ENCODE data around the gene CYLD.
A peak's percentile ranks its signal among the peaks of the same experiment; 100 is the strongest.

Gene CYLD

GRCh38 chr16:50778284-50779163, 36.6 kb downstream of the CYLD start:
- DNase-seq (ENCODE audit: low read depth in 2 of 2), result no peak

- DNase-seq (ENCODE audit: low read depth in 2 of 2), result no peak
Observed at GRCh38 chr16:50781043-50781442, 39.2 kb downstream of the CYLD start.

GRCh38 chr16:50781518-50781917, 39.6 kb downstream of the CYLD start:
- DNase-seq (ENCODE audit: low read depth in 2 of 2), result no peak

- DNase-seq (ENCODE audit: low read depth in 2 of 2), result no peak
Observed at GRCh38 chr16:50789757-50790156, 47.9 kb downstream of the CYLD start.

- DNase-seq (ENCODE audit: low read depth in 2 of 2), result no peak
Observed at GRCh38 chr16:50791522-50791921, 49.6 kb downstream of the CYLD start.

- DNase-seq (ENCODE audit: low read depth in 2 of 2), result no peak
Observed at GRCh38 chr16:50796829-50797228, 54.9 kb downstream of the CYLD start.

GRCh38 chr16:50797456-50797855, 55.6 kb downstream of the CYLD start:
- DNase-seq (ENCODE audit: low read depth in 2 of 2), result no peak

- no peak for DNase-seq (ENCODE audit: low read depth in 2 of 2)
Observed at GRCh38 chr16:50800074-50800473, 58.2 kb downstream of the CYLD start.

GRCh38 chr16:50801036-50801435, 59.1 kb downstream of the CYLD start:
- DNase-seq (ENCODE audit: low read depth in 2 of 2), result no peak

GRCh38 chr16:50802000-50802399, 60.1 kb downstream of the CYLD start:
- no peak for DNase-seq (ENCODE audit: low read depth in 2 of 2)

GRCh38 chr16:50802961-50803360, 61.1 kb downstream of the CYLD start:
- no peak for DNase-seq (ENCODE audit: low read depth in 2 of 2)

- no peak for DNase-seq (ENCODE audit: low read depth in 2 of 2)
Observed at GRCh38 chr16:50804290-50804907, 62.5 kb downstream of the CYLD start.

GRCh38 chr16:50806099-50807062, 64.5 kb downstream of the CYLD start:
- DNase-seq (ENCODE audit: low read depth in 2 of 2), result peak; percentile 61 to 67

- DNase-seq (ENCODE audit: low read depth in 2 of 2), result no peak
Observed at GRCh38 chr16:50808929-50809538, 67.1 kb downstream of the CYLD start.

- DNase-seq (ENCODE audit: low read depth in 2 of 2), result no peak
Observed at GRCh38 chr16:50809561-50809960, 67.7 kb downstream of the CYLD start.

GRCh38 chr16:50810241-50810965, 68.5 kb downstream of the CYLD start:
- DNase-seq (ENCODE audit: low read depth in 2 of 2), result no peak

- no peak for DNase-seq (ENCODE audit: low read depth in 2 of 2)
Observed at GRCh38 chr16:50812046-50812445, 70.2 kb downstream of the CYLD start.

GRCh38 chr16:50812876-50813466, 71.1 kb downstream of the CYLD start:
- DNase-seq (ENCODE audit: low read depth in 2 of 2), result no peak

- DNase-seq (ENCODE audit: low read depth in 2 of 2), result no peak
Observed at GRCh38 chr16:50814052-50814451, 72.2 kb downstream of the CYLD start.

- no peak for DNase-seq (ENCODE audit: low read depth in 2 of 2)
Observed at GRCh38 chr16:50814541-50814940, 72.7 kb downstream of the CYLD start.

GRCh38 chr16:50815382-50815781, 73.5 kb downstream of the CYLD start:
- DNase-seq (ENCODE audit: low read depth in 2 of 2), result no peak

Measured in fibroblast of skin of left biceps (primary cell).